GM10266 (cell line): ENCODE data around the gene CKS1B.

Experiments used
- DNase-seq: peaks from one replicate; pipeline ENCODE4 v3.0.0; 2012; ENCODE audit errors: extremely low spot score
- TF ChIP-seq, protein P1 (sequence below): IDR thresholded peaks from 2 replicates; pipeline ENCODE4 v1.5.1; 2012; ENCODE audit warnings: mild to moderate bottlenecking, low read depth; ENCODE audit not compliant: control insufficient read depth, insufficient read depth; ENCODE audit errors: missing control alignments

Gene CKS1B

GRCh38 chr1:154951901-154952657 is 22.4 kb upstream of the CKS1B start:
- TF ChIP-seq, protein P1, sequence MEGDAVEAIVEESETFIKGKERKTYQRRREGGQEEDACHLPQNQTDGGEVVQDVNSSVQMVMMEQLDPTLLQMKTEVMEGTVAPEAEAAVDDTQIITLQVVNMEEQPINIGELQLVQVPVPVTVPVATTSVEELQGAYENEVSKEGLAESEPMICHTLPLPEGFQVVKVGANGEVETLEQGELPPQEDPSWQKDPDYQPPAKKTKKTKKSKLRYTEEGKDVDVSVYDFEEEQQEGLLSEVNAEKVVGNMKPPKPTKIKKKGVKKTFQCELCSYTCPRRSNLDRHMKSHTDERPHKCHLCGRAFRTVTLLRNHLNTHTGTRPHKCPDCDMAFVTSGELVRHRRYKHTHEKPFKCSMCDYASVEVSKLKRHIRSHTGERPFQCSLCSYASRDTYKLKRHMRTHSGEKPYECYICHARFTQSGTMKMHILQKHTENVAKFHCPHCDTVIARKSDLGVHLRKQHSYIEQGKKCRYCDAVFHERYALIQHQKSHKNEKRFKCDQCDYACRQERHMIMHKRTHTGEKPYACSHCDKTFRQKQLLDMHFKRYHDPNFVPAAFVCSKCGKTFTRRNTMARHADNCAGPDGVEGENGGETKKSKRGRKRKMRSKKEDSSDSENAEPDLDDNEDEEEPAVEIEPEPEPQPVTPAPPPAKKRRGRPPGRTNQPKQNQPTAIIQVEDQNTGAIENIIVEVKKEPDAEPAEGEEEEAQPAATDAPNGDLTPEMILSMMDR, result no peak
- DNase-seq, result no peak

GRCh38 chr1:154952664-154953063 is 21.8 kb upstream of the CKS1B start:
- no peak for DNase-seq
- TF ChIP-seq, protein P1, result no peak

DNA sequence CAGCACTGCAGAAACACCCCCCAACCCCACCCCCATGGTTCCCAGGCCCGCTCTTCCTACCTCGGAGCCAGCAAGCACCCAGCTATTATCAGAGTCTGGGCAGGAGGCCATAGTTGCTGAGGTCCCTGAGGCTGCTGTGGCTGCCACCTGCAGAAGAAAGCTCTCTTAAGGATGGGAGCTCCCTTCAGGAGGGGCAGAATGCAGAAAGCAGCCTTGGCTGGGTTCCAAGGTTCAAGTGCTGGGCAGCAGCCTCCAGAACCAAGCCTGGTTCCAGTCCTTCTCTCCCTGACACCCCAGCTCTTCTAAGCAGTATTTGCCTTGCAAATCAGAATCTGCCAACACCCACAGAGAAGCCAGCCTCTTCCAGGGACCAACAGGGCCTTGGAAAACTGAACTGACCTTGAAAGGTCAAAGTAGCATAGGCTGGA is 20.9 kb upstream of the CKS1B start:
- TF ChIP-seq, protein P1, result no peak
- no peak for DNase-seq

DNA sequence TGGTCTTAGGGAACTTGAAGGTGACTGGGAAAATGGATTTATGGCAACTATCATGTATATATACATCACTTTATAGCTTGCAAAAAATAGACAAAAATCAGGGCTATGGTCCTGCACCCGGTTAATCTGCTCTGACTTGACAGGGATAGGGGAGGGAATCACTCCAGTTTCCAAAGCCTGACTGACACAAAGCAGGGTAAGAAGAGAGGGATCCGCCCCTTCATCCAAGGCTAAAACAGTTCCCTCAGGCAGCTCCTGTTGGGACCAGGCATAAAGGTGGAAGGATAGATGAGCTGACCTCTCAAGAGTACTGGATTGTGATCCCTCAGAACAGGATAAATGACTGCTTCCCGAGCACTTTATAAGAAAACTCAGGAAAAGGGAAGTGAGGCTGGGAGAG is 19.9 kb upstream of the CKS1B start:
- DNase-seq, result no peak
- TF ChIP-seq, protein P1, result no peak

- DNase-seq, result peak; percentile 80
- TF ChIP-seq, protein P1, result no peak
Measured at GRCh38 chr1:154955039-154955717, 19.3 kb upstream of the CKS1B start.

- TF ChIP-seq, protein P1, result peak; percentile 19
- peak; percentile 93 for DNase-seq
Measured at GRCh38 chr1:154955718-154956543, 18.6 kb upstream of the CKS1B start, which contains the start of gene PBXIP1. Gene PBXIP1 (minus strand): TSS chr1:154956099. CDS start chr1:154953721, 2,378 bp downstream.

DNA sequence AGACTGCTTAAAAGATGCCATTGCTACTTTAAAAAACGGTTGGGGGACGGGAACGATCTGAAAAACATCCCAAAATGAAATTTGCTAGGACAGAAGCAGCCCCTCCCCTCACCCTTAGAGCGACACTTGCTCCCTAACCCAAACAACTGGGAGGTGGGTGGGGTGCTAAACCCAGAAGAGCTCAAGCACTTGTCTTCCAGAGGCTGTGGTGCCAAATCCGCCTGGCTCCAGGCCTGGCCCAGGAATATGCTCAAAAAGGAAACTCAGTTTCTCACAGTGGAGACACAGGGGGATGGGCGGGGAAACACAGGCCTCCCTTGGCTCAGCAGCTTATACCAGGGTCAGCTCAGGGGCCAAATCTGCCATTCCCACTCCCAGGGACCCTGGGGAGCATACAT is 17.9 kb upstream of the CKS1B start:
- TF ChIP-seq, protein P1, result no peak
- DNase-seq, result no peak
